Eye (tissue), 1 donor: Measurements from ENCODE around the gene KRT74.

ENCODE experiments used
- DNase-seq: peaks from one replicate; pipeline ENCODE4 v3.0.0-alpha.2; 2015

The KRT74 gene

GRCh38 chr12:52570511-52570910 is 3.1 kb downstream of the KRT74 start:
- no peak for DNase-seq

- no peak for DNase-seq
Measured at GRCh38 chr12:52568111-52568510, 5.5 kb downstream of the KRT74 start.

GRCh38 chr12:52566847-52567291 is 6.8 kb downstream of the KRT74 start:
- DNase-seq, result peak; percentile 72

GRCh38 chr12:52564582-52564981 is 9.1 kb downstream of the KRT74 start:
- DNase-seq, result no peak

GRCh38 chr12:52561880-52562449 is 11.7 kb downstream of the KRT74 start:
- no peak for DNase-seq

GRCh38 chr12:52559979-52560378 is 13.7 kb downstream of the KRT74 start:
- DNase-seq, result no peak

- no peak for DNase-seq
Measured at GRCh38 chr12:52558781-52559445, 14.7 kb downstream of the KRT74 start.

- no peak for DNase-seq
Measured at GRCh38 chr12:52557476-52557875, 16.2 kb downstream of the KRT74 start.

- no peak for DNase-seq
Measured at GRCh38 chr12:52555577-52555976, 18.1 kb downstream of the KRT74 start.

GRCh38 chr12:52552681-52553195 is 20.9 kb downstream of the KRT74 start, which contains the start of gene KRT71:
KRT71 (minus strand) TSS chr12:52553145; CDS start chr12:52553077, 68 bp downstream.
- DNase-seq, result no peak

- no peak for DNase-seq
Measured at GRCh38 chr12:52552055-52552454, 21.6 kb downstream of the KRT74 start.

GRCh38 chr12:52551216-52551865 is 22.3 kb downstream of the KRT74 start:
- no peak for DNase-seq

- DNase-seq, result no peak
Measured at GRCh38 chr12:52546126-52546525, 27.5 kb downstream of the KRT74 start.

GRCh38 chr12:52543985-52544883 is 29.4 kb downstream of the KRT74 start:
- no peak for DNase-seq

GRCh38 chr12:52542785-52543318 is 30.8 kb downstream of the KRT74 start:
- DNase-seq, result no peak

- DNase-seq, result no peak
Measured at GRCh38 chr12:52542157-52542556, 31.5 kb downstream of the KRT74 start.

GRCh38 chr12:52541709-52542108 is 31.9 kb downstream of the KRT74 start:
- DNase-seq, result no peak

GRCh38 chr12:52540531-52540930 is 33.1 kb downstream of the KRT74 start:
- no peak for DNase-seq

- DNase-seq, result no peak
Measured at GRCh38 chr12:52539821-52540173, 33.8 kb downstream of the KRT74 start.

GRCh38 chr12:52539083-52539820 is 34.4 kb downstream of the KRT74 start:
- peak; percentile 73 for DNase-seq

- no peak for DNase-seq
Measured at GRCh38 chr12:52537101-52537500, 36.5 kb downstream of the KRT74 start.

- DNase-seq, result no peak
Measured at GRCh38 chr12:52535574-52535973, 38.1 kb downstream of the KRT74 start.
